Parathyroid adenoma (tissue), 2 donors: ENCODE results near the gene CTSD.

ENCODE experiments used
- H2AFZ ChIP-seq: fragments of 300-600 bp; sonication (generic); one replicate; pipeline ENCODE4 v1.7.0; 2017; ENCODE audit warnings: antibody characterized with exemption, mild to moderate bottlenecking
- H3K27ac ChIP-seq: fragments of 300-600 bp; sonication (generic); one replicate; pipeline ENCODE4 v1.7.0; 2017
- H3K27me3 ChIP-seq: fragments of 300-600 bp; sonication (generic); one replicate; pipeline ENCODE4 v1.7.0; 2017; ENCODE audit warnings: low read length; ENCODE audit not compliant: control insufficient read depth, insufficient read depth
- H3K36me3 ChIP-seq: fragments of 300-600 bp; sonication (generic); one replicate; pipeline ENCODE4 v1.7.0; 2017; ENCODE audit warnings: low read length; ENCODE audit not compliant: control insufficient read depth, insufficient read depth
- H3K4me1 ChIP-seq: fragments of 300-600 bp; sonication (generic); one replicate; pipeline ENCODE4 v1.7.0; 2017; ENCODE audit warnings: control low read depth
- H3K4me2 ChIP-seq: fragments of 300-600 bp; sonication (generic); one replicate; pipeline ENCODE4 v1.7.0; 2017; ENCODE audit warnings: low read length
- H3K4me3 ChIP-seq: fragments of 300-600 bp; sonication (generic); one replicate; pipeline ENCODE4 v1.7.0; 2017; ENCODE audit warnings: low read depth, low read length
- H3K79me2 ChIP-seq: fragments of 300-600 bp; sonication (generic); one replicate; pipeline ENCODE4 v1.7.0; 2017; ENCODE audit warnings: control low read depth
- H3K9ac ChIP-seq: fragments of 300-600 bp; sonication (generic); one replicate; pipeline ENCODE4 v1.7.0; 2017; ENCODE audit warnings: mild to moderate bottlenecking
- H3K9me3 ChIP-seq: fragments of 300-600 bp; sonication (generic); one replicate; pipeline ENCODE4 v1.7.0; 2017; ENCODE audit warnings: low read length; ENCODE audit not compliant: control insufficient read depth
- TF ChIP-seq, protein P1 (sequence below): fragments of 300-600 bp; sonication (generic); IDR thresholded peaks from one replicate; pipeline ENCODE4 v1.7.0; 2017; ENCODE audit warnings: antibody characterized with exemption, mild to moderate bottlenecking
- donor health status: primary hyperparathyroidism.

The CTSD gene

DNA sequence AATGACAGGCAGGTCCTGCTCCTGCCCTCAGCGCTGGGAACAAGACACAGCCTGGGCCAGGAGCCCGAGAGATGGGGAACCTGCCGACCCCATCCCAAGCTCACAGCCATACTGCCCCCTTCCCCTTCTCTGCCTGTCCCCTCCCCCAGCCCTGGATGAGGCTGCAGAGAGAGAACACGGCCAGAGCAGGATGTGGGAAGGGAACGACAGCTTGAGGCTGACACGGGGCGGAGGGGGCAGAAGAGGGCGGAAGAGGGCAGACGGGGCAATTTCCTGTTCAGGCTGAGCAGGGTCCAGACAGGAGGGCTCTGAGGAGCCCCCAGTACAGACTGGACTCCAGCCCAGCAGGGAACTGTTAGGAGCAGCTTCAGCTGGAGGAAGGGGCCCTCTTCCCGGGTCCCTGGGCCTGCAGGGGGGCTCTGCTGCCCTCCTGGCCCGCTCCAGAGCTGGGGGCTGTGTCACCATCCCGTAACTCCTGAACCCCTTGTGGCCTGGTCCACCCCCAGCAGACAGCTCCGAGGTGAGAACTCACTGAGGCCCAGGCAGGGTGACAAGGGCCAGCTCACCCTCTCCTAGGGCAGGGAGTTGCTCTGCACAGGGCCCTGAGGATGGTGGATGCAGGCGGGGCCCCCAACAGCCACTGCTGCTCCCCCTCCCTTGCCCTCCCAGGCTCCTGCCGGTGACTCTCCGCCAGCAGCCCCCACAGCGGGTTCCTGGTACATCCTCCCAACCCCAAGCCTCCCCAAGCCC is 5.7 kb downstream of the CTSD start:
- no peaks in the 10 kb centered on the region for H3K79me2 ChIP-seq
- no peak overlapping the region for H3K4me2 ChIP-seq
- TF ChIP-seq, protein P1, sequence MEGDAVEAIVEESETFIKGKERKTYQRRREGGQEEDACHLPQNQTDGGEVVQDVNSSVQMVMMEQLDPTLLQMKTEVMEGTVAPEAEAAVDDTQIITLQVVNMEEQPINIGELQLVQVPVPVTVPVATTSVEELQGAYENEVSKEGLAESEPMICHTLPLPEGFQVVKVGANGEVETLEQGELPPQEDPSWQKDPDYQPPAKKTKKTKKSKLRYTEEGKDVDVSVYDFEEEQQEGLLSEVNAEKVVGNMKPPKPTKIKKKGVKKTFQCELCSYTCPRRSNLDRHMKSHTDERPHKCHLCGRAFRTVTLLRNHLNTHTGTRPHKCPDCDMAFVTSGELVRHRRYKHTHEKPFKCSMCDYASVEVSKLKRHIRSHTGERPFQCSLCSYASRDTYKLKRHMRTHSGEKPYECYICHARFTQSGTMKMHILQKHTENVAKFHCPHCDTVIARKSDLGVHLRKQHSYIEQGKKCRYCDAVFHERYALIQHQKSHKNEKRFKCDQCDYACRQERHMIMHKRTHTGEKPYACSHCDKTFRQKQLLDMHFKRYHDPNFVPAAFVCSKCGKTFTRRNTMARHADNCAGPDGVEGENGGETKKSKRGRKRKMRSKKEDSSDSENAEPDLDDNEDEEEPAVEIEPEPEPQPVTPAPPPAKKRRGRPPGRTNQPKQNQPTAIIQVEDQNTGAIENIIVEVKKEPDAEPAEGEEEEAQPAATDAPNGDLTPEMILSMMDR = no peak
- no peaks in the 10 kb centered on the region for H3K27me3 ChIP-seq
- H3K9me3 ChIP-seq = no peaks in the 10 kb centered on the region
- no peak overlapping the region for H3K9ac ChIP-seq
- no peaks in the 10 kb centered on the region for H3K36me3 ChIP-seq
- no peak overlapping the region for H3K27ac ChIP-seq
- no peak overlapping the region for H3K4me3 ChIP-seq
- H2AFZ ChIP-seq = no peak overlapping the region
- H3K4me1 ChIP-seq = no peaks in the 10 kb centered on the region

DNA sequence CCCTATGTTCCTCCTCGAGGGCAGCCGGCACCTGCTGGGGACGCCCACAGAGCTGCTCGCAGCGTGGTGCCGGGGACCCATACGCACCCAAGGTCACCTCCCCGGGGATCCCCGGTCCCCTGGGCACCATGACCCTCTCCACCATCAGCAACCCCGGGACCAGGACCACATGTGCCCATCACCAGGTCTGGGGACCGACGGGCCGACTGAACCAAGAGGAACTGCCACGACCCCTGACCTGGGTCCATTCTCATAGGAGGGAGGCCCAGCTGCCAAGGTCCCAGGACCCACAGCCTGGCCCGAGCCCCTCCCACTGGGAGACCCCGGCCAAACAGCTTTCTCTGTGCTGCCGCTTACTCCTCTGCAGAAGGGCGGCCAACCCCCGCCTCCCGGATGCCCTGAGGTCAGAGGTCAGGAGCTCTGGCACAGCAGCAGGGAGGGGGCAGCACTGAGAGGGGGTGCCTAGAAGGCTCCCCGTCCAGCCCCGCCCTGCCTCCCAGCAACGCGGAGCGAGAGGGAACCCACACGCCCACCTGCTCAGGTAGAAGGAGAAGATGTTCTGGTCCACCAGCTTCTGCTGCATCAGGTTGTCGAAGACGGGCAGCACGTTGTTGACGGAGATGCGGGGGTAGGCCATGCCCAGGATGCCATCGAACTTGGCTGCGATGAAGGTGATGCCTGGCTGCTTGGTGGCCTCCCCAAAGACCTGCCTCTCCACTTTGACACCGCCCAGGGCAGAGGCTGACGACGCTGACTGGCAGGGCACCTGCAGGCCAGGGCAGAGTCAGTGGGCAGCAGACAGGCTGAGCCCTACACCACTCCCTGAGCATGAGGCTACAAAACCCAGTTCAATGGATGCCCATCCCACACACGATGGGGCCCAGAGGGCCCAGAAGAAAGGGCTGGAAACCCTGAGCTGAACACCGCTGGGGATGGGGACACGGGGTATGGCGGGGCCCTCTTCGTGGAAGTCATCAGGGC is 6.6 kb downstream of the CTSD start:
- H3K4me2 ChIP-seq = no peak overlapping the region
- H3K9ac ChIP-seq = no peak overlapping the region
- no peaks in the 10 kb centered on the region for H3K36me3 ChIP-seq
- no peak overlapping the region for H3K4me3 ChIP-seq
- H3K4me1 ChIP-seq = no peaks in the 10 kb centered on the region
- TF ChIP-seq, protein P1 = no peak
- no peaks in the 10 kb centered on the region for H3K9me3 ChIP-seq
- H3K27me3 ChIP-seq = no peaks in the 10 kb centered on the region
- H2AFZ ChIP-seq = no peak overlapping the region
- no peaks in the 10 kb centered on the region for H3K79me2 ChIP-seq
- H3K27ac ChIP-seq = no peak overlapping the region

DNA sequence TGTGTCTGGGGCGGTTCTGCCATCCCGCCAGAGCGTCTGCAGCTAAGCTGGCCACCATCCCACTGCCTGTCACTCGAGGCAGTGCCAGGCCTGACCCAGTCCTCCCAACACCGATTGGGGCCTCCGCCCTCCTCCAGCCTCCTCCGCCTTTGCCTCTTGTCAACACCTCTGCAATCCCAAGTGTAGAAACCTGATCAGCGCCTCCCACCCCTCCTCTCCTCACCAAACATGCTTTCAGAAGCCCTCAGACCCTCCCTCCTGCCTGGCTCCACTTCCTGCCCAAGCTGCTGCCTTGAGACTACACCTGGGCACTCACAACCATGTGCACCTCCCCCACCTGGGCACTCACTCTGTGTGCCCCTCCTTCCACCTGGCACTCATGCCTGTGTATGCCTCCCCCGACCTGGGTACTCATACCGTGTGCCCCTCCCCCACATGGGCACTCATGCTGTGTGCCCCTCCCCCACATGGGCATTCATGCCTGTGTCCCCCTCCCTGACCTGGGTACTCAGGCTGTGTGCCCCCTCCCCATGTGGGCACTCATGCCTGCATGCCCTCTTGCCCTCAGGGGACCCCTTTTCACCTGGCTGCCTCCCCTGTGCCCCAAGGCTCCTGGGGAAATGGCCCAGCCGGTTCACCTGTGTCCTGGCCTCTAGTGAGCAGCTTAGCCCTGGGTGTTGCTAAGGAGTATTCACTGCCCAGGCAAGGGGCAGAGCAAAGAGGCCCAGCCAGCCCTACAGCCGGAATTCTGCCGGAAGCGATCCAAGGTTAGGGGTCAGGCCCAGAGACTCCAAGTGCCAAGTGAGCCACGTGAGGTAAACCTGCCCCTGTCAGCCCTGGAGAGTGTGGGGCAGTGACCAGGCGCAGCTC is 7.8 kb downstream of the CTSD start:
- Histone ChIP-seq H3K27me3 (no peaks in the 10 kb centered on the region), H3K4me3 (no peak overlapping the region), H3K4me1 (no peaks in the 10 kb centered on the region), H3K9ac (no peak overlapping the region), H3K27ac (no peak overlapping the region), H3K36me3 (no peaks in the 10 kb centered on the region), H3K9me3 (no peaks in the 10 kb centered on the region), H3K79me2 (no peaks in the 10 kb centered on the region), H2AFZ (no peak overlapping the region), H3K4me2 (no peak overlapping the region)
- TF ChIP-seq, protein P1 = no peak

DNA sequence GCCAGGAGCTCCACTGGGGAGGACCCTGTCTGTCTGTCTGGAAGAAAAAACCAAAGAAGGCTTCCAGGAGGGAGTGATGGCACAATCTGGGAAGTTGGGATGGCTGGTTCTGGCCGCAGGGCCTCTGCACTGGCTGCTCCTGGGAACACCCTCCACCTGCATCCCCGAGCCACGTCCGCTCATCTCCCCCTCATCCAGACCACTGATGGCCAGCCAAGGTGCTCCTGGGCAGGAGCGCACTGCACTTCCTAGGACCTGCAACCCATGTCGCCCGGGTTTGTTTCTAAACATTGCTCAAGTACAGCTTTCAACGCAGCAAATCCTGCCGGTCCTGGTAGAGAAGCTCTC is 8.4 kb downstream of the CTSD start:
- TF ChIP-seq, protein P1 = no peak
- H3K4me1 ChIP-seq = no peaks in the 10 kb centered on the region

More for the DNA sequence above, 8.4 kb downstream of the CTSD start:
- H3K9ac ChIP-seq = no peak overlapping the region
- H3K27me3 ChIP-seq = no peaks in the 10 kb centered on the region
- H2AFZ ChIP-seq = no peak overlapping the region
- no peaks in the 10 kb centered on the region for H3K36me3 ChIP-seq
- no peak overlapping the region for H3K4me3 ChIP-seq
- no peak overlapping the region for H3K4me2 ChIP-seq
- no peak overlapping the region for H3K27ac ChIP-seq
- H3K79me2 ChIP-seq = no peaks in the 10 kb centered on the region
- H3K9me3 ChIP-seq = no peaks in the 10 kb centered on the region
